Spleen (tissue), 11 donors: ENCODE data around the gene PAK4. TPM values are rescaled to one million over a fixed set of nuclear protein-coding genes. Genes with fewer than 3 reads are reported as not detected.

ENCODE experiments used
- DNase-seq: peaks from one replicate; pipeline ENCODE4 v3.0.0-alpha.2; 2020
- H3K27ac ChIP-seq, 8 donors: fragments of 200-600 bp; sonication (generic) in 7 of 8; 1 replicate in 4 of 8; 2 replicates in 4 of 8; pipeline versions ENCODE4 v1.5.0 to v1.8.0; 2016 to 2021; ENCODE audit warnings: inconsistent platforms in 4 of 8, mild to moderate bottlenecking in 4 of 8, moderate library complexity in 1 of 8
- H3K27me3 ChIP-seq, 7 donors: fragments of 200-600 bp; sonication (generic) in 6 of 7; replicated peaks in 1 of 7; 1 replicate in 4 of 7; 2 replicates in 3 of 7; pipeline versions ENCODE4 v1.5.0 to v1.8.0; 2016 to 2021; ENCODE audit warnings: inconsistent platforms in 3 of 7, mild to moderate bottlenecking in 1 of 7
- H3K36me3 ChIP-seq, 6 donors: fragments of 200-600 bp; sonication (generic) in 5 of 6; 1 replicate in 4 of 6; 2 replicates in 2 of 6; pipeline versions ENCODE4 v1.5.0 to v1.8.0; 2016 to 2021; ENCODE audit warnings: inconsistent platforms in 2 of 6
- H3K4me1 ChIP-seq, 6 donors: fragments of 200-600 bp; sonication (generic) in 5 of 6; 1 replicate in 3 of 6; 2 replicates in 3 of 6; pipeline versions ENCODE4 v1.5.0 to v1.8.0; 2016 to 2021; ENCODE audit warnings: inconsistent platforms in 3 of 6
- H3K4me3 ChIP-seq, 8 donors: fragments of 200-600 bp; sonication (generic) in 7 of 8; 1 replicate in 4 of 8; 2 replicates in 4 of 8; pipeline versions ENCODE4 v1.5.0 to v1.8.0; 2016 to 2021; ENCODE audit warnings: inconsistent platforms in 4 of 8, mild to moderate bottlenecking in 4 of 8, moderate library complexity in 2 of 8
- H3K9me3 ChIP-seq, 8 donors: fragments of 200-600 bp; sonication (generic) in 7 of 8; 1 replicate in 4 of 8; 2 replicates in 4 of 8; pipeline versions ENCODE4 v1.5.0 to v1.8.0; 2016 to 2021; ENCODE audit warnings: inconsistent platforms in 4 of 8
- POLR2A ChIP-seq, 3 donors: fragments of 450-650 bp; IDR thresholded peaks; one replicate each; pipeline ENCODE4 v1.5.1; 2017; ENCODE audit warnings: antibody characterized with exemption in 3 of 3, mild to moderate bottlenecking in 1 of 3
- POLR2AphosphoS5 ChIP-seq, 3 donors: sonication (generic); formaldehyde crosslinking; IDR thresholded peaks; one replicate each; pipeline ENCODE4 v1.5.1; 2017; ENCODE audit warnings: antibody characterized with exemption in 3 of 3
- WGBS, 5 donors: extraction: QIAGEN DNeasy Blood & Tissue Kit in 3 of 5; methylation state at CpG; one replicate each; pipeline versions ENCODE4 v1.1.5 to v1.1.7; 2013 to 2018; 5-methylcytosine and 5-hydroxymethylcytosine counted together
- intact Hi-C: fragments of 100-400 bp; cut with DNase I; formaldehyde crosslinking; loops from one replicate; pipeline ENCODE4 v1.15.0; 2023; ENCODE audit warnings: low total_unique reads
- polyA plus RNA-seq, 3 donors: library from polyadenylated mRNA; stranded (reverse); fragments of 200-250 nt; gene quantifications; one replicate each; pipeline ENCODE4 v1.2.1, GENCODE V29; 2013
- total RNA-seq, 7 donors: library from RNA; depleted of rRNA in 3 of 7; stranded (reverse); fragments of >200 nt in 3 of 7; fragmentation: NEBNext Ultra II Directional in 4 of 7; extraction: Animal tissue kit (Norgen Biotek cat#: 25700) in 4 of 7; gene quantifications; one replicate each; pipeline versions ENCODE4 v1.1.0 to v1.2.1, GENCODE V29; 2016 to 2021
- TF ChIP-seq, protein P1 (sequence below), 11 experiments: fragments of 200-600 bp in 7 of 11; fragments of 450-650 bp in 4 of 11; sonication (generic) in 4 of 11; IDR thresholded peaks in 8 of 11; conservative IDR thresholded peaks in 3 of 11; 1 replicate in 7 of 11; 2 replicates in 4 of 11; pipeline versions ENCODE4 v1.4.0 to v1.8.0; 2016 to 2021; ENCODE audit warnings: antibody characterized with exemption in 11 of 11, inconsistent platforms in 4 of 11, mild to moderate bottlenecking in 1 of 11
- donor health status: healthy with polysubstance abuse.
- donor health status: DM: no; HTN: no; CAD: no; lungs with moderate emphysema.
- donor health status: DM: no; HTN: no; CAD: no.
- donor health status: Bipolar disorder and iron deficiency.
- donor health status: healthy.
- donor health status: DM: no; HTN: no; CAD: no.
- donor health status: DM: yes; HTN: yes; CAD: no.

PAK4 gene
- total and polyA plus RNA-seq, 10 donors, result 5.2 to 27.8 (median 14.7) TPM

DNA sequence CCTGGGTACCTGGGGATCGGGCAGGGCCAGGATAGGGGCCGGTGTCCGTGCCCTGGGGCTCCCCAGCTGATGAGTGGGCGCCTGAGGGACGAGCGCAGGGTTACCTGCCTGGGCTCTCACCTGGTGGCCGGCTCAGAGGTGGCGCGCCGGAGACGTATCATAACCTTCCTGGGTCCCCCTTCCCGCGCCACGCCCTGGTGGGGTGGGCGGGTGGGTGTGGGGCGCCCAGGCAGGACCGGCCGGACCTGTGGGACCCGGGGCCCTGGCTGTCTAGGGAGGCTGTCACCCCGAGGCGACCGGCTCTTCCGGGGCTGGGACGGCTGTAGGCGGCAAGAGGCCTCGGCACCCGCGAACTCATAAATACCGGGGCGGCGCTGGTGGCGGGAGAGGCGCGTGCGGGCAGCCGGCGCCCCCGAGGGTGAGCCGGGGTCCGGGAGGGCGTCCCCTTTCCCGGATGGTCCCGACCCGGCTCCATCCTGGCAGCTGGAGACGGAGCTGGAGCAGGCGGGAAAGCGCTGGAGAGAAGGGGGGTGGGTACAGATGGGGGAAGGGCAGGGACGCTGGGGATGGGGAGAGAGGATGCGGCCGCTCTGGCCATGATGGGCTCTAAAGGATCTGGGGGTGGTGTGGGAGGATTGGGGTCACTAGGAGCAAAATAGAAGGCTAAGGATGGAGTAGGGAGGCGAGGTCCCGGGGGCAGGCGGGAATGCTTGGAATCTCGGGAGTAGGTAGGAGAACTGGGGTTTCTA lies 41.4 kb upstream of the PAK4 start, which contains the start of gene ACP7:
ACP7 (plus strand) TSS at position 386 of the 749 bp plus-strand sequence. CDS start 902 bp downstream, outside the sequence.
- DNase-seq, result no peak
- Histone ChIP-seq H3K4me1 (peaks cover 0 to 21% (median 12%) of the 10 kb centered on the region in 6 donors), H3K9me3 (no peaks in the 10 kb centered on the region), H3K36me3 (no peaks in the 10 kb centered on the region), H3K27me3 (peaks cover 7 to 95% (median 46%) of the 10 kb centered on the region in 7 donors), H3K27ac (no peak within 1 kb of the TSS), H3K4me3 (peak within 1 kb of the TSS in 2 of 8 donors; percentile 3 to 58)
- TF ChIP-seq, protein P1, sequence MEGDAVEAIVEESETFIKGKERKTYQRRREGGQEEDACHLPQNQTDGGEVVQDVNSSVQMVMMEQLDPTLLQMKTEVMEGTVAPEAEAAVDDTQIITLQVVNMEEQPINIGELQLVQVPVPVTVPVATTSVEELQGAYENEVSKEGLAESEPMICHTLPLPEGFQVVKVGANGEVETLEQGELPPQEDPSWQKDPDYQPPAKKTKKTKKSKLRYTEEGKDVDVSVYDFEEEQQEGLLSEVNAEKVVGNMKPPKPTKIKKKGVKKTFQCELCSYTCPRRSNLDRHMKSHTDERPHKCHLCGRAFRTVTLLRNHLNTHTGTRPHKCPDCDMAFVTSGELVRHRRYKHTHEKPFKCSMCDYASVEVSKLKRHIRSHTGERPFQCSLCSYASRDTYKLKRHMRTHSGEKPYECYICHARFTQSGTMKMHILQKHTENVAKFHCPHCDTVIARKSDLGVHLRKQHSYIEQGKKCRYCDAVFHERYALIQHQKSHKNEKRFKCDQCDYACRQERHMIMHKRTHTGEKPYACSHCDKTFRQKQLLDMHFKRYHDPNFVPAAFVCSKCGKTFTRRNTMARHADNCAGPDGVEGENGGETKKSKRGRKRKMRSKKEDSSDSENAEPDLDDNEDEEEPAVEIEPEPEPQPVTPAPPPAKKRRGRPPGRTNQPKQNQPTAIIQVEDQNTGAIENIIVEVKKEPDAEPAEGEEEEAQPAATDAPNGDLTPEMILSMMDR (IDR thresholded peaks at IDR 0.05 in 8 of 11, conservative IDR thresholded peaks at IDR 0.05 in 3 of 11), result no peak
- intact Hi-C loops, result no loop called here
- 5 to 14% (median 8%) methylated on average over 26 to 54 of the region's 54 CpGs for WGBS, 5 donors

DNA sequence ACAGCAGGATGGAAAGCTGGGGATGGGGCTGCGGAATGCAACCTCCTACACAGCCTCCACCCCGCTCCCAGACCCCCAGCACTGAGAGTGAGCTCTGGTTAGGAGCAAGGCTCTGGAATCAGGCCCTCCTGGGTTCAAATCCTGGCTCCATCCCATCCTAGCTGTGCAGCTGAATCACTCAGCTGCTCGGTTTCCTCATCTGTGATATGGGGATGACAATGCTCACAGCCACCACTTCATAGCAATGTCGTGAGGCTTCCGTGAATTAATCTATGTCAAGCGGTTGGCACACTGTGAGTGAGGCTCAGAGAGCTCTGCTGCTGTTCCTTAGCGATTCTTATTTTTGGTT lies 40.9 kb upstream of the PAK4 start:
- H3K36me3 ChIP-seq, result no peaks in the 10 kb centered on the region
- no peak overlapping the region for H3K27ac ChIP-seq
- TF ChIP-seq, protein P1 (IDR thresholded peaks at IDR 0.05 in 8 of 11, conservative IDR thresholded peaks at IDR 0.05 in 3 of 11), result no peak
- TF ChIP-seq POLR2AphosphoS5 (IDR thresholded peaks at IDR 0.05), result no peak
- no peak for TF ChIP-seq POLR2A (IDR thresholded peaks at IDR 0.05)
- intact Hi-C loops, result no loop called here
- H3K27me3 ChIP-seq, result peaks cover 7 to 95% (median 46%) of the 10 kb centered on the region in 7 donors
- WGBS, 5 donors, result 60 to 84% (median 69%) methylated on average over 7 of the region's 7 CpGs
- peaks cover 0 to 21% (median 12%) of the 10 kb centered on the region in 6 donors for H3K4me1 ChIP-seq
- DNase-seq, result no peak
- H3K4me3 ChIP-seq, result no peak overlapping the region
- H3K9me3 ChIP-seq, result no peaks in the 10 kb centered on the region

DNA sequence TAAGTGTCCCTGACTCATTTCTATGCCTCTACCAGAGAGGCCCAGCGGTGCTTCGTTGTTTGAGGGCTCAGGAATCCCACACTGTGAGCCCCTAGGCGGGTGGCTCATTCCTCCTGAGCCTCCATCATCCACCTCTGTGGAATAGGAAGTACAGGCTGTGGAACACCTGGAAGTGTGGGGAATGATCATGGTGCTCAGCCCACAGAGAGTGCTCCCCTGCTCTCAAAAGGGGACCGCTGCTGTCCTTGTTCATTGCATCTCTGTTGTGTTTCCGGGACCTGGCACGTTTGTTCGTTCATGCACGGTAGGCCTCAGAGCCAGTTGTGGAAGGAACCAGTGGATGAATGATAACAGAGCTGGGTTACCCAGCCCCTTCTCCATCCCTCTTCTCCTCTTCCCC lies 40.2 kb upstream of the PAK4 start:
- no peaks in the 10 kb centered on the region for H3K9me3 ChIP-seq
- H3K36me3 ChIP-seq, result no peaks in the 10 kb centered on the region
- TF ChIP-seq POLR2A (IDR thresholded peaks at IDR 0.05), result no peak
- TF ChIP-seq POLR2AphosphoS5 (IDR thresholded peaks at IDR 0.05), result no peak
- TF ChIP-seq, protein P1 (IDR thresholded peaks at IDR 0.05 in 8 of 11, conservative IDR thresholded peaks at IDR 0.05 in 3 of 11), result no peak
- DNase-seq, result no peak
- no peak overlapping the region for H3K27ac ChIP-seq
- H3K4me3 ChIP-seq, result no peak overlapping the region
- peaks cover 7 to 94% (median 46%) of the 10 kb centered on the region in 7 donors for H3K27me3 ChIP-seq
- WGBS, 5 donors, result 84 to 91% (median 91%) methylated on average over 6 to 8 of the region's 8 CpGs
- intact Hi-C loops, result no loop called here
- peaks cover 0 to 21% (median 12%) of the 10 kb centered on the region in 6 donors for H3K4me1 ChIP-seq

DNA sequence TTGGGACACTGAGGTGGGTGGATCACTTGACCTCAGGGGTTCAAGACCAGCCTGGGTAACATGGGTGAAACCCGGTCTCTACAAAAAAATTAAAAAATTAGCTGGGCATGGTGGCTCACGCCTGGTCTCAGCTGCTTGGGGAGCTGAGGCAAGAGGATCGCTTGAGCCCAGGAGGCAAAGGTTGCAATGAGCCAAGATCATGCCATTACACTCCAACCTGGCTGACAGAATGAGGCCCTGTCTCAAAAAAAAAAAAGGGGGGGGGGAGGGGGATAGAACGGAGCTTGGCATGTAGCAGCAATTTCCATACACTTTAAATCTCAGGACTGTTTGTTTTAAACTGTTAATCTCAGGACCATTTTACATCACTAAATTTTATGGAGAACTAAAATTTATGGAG lies 39.2 kb upstream of the PAK4 start:
- TF ChIP-seq POLR2AphosphoS5 (IDR thresholded peaks at IDR 0.05), result no peak
- no peak for TF ChIP-seq POLR2A (IDR thresholded peaks at IDR 0.05)
- TF ChIP-seq, protein P1 (IDR thresholded peaks at IDR 0.05 in 8 of 11, conservative IDR thresholded peaks at IDR 0.05 in 3 of 11), result no peak
- peaks cover 0 to 21% (median 12%) of the 10 kb centered on the region in 6 donors for H3K4me1 ChIP-seq
- peaks cover 7 to 93% (median 44%) of the 10 kb centered on the region in 7 donors for H3K27me3 ChIP-seq
- DNase-seq, result no peak
- no peak overlapping the region for H3K27ac ChIP-seq
- WGBS, 5 donors, result 66 to 86% (median 80%) methylated on average over 4 of the region's 4 CpGs
- intact Hi-C loops, result no loop called here
- no peaks in the 10 kb centered on the region for H3K36me3 ChIP-seq
- H3K4me3 ChIP-seq, result no peak overlapping the region
- H3K9me3 ChIP-seq, result no peaks in the 10 kb centered on the region
